HTR-8/SVneo (cell line): ENCODE data around the gene SH3RF3.

ENCODE experiments used
- DNase-seq: peaks from one replicate; pipeline ENCODE4 v3.0.0; 2011; ENCODE audit warnings: low spot score, mixed read lengths; ENCODE audit not compliant: insufficient read length
- FAIRE-seq: peaks from 2 replicates; lab custom pipeline; 2011; peaks lifted over from hg19 to GRCh38; lab: Jason Lieb, UNC

The SH3RF3 gene

DNA sequence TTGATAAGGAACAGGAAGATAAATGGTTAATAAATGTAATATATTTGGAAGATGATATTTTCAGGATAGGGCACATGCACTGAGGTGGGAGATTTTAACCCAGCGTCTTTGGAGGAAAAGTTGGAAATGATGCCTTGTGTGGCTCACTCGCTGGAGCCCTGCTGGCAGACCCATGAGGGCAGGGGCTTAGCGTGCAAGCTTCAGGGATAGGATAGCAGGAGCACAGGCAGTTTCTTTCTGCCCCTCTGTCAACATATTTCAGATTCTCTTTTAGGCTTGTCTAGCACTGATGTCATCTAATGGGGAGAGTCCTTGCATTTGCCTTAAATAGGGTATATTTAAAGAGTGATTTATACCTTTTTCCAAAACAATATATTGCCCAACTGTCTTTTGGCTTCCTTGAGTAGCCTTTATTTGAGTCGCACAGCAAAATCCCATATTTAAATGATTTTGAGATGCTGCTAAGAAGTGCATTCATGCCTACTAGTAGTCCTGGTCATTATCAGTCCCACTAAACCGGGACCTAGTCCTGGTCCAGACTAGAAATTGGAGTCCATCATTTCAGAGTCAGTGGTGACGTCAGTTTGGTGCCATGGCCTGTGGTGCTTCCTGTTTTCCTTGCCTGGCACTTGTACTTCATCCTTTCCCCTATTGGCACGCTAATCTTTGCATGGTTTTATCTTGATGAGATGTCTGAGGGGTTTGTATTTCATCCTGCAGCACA is 45.8 kb downstream of the SH3RF3 start:
- DNase-seq, result no peak
- FAIRE-seq, result no peak

DNA sequence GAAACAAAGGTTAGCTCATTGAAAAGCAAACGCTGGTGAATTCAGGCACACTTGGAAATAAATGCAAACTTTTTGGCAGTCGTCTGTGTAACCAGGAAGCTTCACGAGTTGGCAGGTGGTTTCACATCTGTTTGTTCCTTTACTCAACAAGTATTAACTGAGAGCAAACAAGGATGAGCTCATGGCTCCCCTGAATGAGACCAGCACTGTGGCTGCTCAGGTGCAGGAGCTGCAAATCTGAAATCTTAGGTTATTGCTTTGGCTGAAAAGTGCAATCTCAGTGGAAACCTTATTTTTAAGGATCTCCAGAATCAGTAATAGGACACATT is 46.3 kb downstream of the SH3RF3 start:
- no peak for DNase-seq
- FAIRE-seq, result no peak

DNA sequence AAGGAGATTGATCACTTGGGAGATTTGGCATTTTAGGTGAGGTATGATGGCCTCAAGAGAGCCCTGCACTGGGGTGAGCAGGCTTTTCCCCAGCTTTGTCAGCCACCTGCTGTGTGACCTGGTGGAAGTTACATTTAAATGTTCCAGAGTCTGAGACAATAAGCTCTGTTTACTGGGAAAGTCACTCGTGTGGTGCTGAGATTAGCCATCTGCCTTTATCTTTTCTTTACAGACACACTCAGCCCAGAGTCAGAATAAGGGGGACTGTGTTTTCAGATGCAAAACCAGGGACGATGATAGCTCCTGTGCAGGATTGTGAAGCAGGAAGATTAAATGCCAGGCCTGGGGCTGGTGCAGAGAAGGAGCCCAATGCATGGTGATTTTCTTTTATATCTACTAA is 47.9 kb downstream of the SH3RF3 start:
- FAIRE-seq, result no peak
- DNase-seq, result no peak

DNA sequence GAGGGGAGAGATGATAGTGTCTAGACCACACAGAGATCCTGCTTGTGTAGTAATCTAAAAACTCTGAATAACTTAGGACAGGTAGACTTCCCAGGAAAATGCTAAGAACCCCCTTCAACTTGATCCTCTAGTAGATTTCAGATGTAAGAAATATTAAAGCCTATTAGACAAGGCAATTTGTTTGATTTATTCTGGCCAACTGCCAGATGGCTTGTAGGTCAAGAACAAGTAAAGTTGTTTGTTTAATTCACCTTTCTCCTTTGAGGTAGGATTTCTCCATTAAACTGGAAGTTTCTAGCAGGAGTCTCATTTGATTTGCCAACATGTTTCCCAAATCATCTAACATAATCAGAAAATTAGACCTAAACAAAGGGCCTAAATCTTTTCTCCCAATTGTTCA is 48.6 kb downstream of the SH3RF3 start:
- FAIRE-seq (no peak), DNase-seq (no peak)

DNA sequence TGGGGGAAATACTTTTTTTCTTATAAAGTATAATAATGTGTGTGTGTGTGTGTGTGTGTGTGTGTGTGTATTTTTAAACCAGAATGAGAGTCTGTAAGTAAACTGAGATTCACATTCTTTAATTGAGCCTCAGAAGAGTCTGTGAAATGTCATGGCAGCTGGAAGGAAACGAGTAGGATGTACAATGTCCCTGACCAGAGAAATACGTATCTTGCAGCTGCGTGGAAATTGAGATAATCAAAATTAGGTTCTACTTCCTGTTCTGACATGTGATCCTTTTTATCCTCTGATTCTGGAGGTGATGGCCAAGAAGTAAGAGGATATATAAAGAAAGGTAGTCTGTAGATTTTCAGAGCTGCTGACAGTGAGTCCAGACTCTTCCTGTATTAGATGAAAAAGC is 50.0 kb downstream of the SH3RF3 start:
- DNase-seq (no peak), FAIRE-seq (no peak)

DNA sequence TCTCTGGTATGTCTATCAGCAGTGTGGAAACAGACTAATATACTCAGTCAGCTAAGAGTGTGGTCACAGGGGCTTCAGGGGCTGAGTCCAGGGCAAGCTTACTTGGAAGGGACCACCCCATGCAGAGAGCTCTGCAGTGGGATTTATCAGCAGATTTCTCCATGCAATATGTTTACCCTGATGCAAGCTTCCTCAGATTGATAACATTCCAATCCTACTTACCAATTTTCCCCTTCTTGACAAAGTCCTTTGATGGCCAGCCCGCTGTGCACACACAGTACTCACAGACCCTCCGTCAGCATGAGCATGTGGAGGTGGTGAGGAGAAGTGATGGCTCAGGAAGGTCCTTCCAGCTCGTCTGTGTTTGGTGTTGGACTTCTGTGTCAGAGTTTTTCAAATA is 51.8 kb downstream of the SH3RF3 start:
- DNase-seq (no peak), FAIRE-seq (peak; percentile 48)

DNA sequence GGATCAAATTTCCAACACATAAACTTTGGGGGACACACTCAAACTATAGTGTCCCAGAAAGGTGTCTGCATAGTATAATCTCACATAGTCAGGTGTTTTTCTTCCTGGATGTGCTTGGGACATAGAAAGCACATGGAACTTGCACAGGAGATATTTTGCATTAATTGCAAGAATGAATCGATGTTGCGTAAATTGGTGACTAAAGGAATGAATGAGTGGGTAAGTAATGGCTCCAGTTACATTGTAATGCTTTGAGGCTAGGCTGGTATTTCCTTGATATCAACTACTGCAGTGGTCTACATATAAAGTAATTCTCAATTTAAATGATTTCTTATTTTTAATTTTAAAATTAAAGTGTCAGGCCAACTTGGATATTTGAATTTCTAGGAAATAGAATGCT is 53.4 kb downstream of the SH3RF3 start:
- FAIRE-seq, result no peak
- no peak for DNase-seq

DNA sequence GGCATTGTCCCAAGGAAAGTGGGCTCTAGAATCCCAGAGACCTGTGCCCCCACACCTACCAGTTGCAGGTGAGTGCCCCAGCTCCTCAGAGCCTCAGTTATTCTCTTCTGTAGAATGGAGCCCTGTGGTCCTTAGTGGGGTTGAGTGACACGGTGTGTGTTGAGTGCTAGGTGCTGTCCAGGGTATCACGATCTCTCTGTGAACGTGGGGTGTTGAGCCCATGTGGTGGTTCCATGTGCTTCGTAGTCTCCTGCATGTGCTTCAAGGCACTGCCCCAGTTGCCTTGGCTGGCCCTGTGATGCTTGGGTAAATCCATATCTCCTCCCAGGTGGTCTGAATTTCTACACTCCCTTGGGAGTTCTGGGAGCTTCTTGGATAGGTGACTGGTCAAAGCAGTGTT is 54.9 kb downstream of the SH3RF3 start:
- DNase-seq (no peak), FAIRE-seq (no peak)

DNA sequence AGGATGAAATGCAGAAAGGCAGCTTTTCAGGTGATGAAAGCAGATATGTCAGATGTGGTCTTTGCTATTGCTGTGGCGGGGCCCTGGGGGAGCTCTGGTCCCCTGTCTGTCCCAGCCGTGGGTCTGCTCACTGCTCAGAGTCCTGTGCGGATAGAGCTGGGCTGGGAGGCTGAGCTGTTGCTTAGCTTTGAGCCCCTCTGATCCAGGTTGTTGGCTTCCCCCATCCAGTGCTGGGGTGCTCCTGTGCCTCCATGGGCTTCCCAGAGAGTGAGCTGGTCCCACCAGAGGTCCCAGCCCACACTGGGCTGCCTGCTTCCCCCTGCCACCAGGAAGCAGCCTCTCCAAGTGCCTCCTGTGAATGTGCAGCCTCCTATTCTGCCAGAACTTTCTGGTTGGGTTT is 55.4 kb downstream of the SH3RF3 start:
- no peak for FAIRE-seq

DNA sequence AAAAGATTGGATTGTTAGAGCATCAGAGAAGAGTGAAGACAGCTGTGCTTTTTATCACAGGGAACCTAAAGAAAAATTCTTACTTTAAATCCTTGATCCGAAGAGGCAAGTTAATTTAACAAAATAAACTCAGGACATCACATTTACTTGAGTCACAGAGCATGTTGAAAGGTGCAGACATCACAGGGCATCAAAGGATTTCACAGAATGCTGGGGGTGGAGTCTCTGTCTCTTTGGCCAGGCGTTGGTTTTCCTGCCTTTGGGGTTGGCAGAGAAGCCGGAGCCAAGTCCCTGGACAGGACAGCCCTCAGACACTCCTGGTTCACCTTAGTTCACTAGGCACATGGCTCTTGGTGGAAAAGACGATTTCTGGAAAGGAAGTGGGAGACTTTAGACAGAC is 56.3 kb downstream of the SH3RF3 start:
- DNase-seq (no peak), FAIRE-seq (no peak)

More for the DNA sequence above, 55.4 kb downstream of the SH3RF3 start:
- no peak for DNase-seq

DNA sequence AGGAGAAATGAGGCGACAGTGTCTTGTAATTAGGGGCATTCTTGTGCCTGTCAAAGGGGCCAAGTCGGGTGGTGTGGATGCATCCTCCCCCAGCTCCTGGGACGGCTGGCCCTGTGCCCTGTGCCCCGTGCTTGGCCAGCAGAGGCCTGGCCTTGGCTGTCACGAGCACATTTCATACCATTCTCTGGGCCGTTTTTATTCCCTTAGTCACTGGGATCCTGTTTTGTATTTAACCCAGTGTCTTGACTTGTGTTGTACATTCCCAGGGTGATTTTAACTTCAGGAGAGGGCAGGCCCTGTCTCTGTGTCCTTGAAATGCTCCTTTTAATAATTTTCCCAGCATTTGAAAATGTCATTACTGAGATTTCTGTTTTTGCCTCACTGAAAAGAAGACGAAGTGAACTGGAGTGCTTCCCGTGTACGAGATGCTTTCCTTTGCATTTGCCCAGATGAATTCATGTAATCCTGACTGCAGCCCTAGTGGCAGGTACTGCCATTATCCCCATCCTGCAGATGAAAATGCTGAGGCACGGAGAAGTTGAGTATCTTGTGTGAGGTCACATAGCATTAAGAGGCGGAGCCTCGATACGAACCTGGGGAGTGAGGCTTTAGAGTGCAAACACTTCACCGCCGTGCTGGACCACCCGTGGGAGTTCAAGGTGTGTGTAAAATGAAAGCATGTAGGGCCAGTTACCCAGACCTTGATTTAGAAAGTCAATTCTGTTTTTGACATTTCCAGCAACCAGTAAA is 57.0 kb downstream of the SH3RF3 start:
- DNase-seq, result no peak
- no peak for FAIRE-seq

DNA sequence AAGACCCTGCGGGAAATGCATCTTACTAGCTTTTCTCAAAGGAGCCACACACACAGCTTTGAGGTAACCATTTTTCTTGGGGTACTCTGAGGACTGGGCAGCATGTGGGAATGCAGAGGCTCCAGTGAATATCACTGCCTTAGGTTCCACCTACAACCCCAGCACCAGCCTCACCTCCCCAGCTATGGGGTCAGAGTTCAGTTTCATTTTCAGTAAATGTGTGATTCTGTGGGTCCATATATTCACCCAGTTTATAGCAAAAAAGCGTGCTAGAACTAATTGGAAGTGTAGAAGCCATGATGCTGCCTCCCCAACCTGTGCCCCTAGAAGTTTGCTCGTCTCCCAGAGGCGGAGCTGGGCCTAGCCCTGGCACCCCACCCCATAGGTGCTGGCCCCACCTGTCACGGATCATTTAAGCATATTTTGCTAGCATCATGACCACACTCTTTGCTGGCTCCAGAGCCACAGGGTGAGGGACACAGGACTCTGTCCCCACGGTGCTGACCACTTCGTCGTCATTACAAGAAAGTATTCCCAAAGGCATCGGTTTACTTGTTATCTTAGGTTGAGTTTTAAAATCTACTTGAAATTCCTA is 57.7 kb downstream of the SH3RF3 start:
- FAIRE-seq (no peak), DNase-seq (no peak)

DNA sequence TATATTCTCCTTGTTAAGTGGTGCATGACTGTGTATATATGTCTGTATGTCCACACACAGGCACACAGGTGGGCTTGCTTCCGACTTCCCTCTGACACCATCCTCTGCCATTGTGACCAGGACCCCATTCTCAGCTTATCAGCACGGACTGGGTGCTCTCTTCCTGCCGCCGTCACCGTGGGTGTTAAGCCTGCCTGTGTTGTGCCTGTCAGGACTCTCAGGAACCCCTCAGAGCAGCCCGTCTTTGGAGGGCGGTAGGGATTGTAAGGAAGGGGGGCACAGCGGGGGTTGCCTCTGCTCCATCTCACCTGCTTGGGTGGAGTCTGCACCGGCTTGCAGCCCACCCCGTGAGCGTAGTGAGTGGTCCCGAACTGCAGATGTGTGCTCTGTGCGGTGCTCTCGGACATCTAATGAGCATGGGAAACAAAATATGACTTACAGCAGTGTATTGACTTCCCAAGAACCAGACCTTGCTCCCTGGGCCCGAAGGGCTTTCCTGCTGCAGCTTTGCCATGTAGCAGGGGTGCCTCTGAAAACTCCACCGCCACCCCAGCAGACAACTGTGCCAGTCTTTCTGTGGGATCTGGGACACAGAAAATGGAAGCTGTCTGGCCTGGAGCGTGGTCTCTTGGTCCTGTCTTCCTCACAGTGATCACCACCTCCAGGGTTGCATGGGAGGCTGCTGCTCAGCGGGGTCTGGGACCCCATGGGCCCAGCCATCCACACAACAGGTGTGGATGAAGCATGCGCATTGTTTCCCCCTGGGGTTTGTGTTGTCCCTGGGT is 58.9 kb downstream of the SH3RF3 start:
- FAIRE-seq, result no peak
- DNase-seq, result no peak

DNA sequence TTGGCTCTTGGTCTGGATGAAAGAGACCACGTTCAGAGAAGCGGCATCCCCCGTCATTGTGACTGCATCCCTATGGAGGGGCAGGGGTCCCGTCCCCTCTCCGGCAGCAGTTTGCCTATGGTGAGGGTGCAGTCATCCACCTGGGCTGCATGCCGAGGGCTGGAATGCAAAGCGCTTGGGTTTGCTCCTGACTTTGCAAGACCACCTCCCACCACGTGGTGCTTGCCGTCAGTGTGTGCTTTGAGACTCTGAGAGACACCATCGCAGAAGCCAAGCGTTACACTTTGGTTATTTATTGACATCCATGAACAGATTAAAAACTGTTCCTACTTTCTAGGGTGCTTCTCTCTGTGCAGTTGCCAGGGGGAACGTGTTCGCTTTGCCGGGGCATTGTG is 59.5 kb downstream of the SH3RF3 start:
- FAIRE-seq, result peak; percentile 9
- DNase-seq, result no peak

DNA sequence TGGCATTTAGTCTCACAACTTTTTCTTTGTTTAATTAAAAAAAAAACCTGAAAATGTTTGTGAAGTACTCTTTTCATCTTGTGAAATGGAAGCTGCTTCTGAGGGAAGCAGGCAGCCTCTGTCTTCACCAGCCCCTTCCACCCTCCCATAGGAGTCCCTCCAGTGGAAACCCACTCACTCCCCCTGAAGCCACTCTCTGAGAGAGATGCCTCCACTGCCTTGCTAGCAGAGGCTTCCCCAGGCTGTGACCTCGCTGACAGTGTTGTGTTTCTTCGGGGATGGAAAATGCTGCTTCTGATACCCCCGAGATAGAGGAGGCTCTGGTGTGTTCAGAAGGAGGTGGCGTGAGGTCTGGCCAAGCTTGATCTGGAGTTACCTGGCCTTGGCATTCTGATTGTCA is 59.9 kb downstream of the SH3RF3 start:
- DNase-seq, result no peak
- no peak for FAIRE-seq

DNA sequence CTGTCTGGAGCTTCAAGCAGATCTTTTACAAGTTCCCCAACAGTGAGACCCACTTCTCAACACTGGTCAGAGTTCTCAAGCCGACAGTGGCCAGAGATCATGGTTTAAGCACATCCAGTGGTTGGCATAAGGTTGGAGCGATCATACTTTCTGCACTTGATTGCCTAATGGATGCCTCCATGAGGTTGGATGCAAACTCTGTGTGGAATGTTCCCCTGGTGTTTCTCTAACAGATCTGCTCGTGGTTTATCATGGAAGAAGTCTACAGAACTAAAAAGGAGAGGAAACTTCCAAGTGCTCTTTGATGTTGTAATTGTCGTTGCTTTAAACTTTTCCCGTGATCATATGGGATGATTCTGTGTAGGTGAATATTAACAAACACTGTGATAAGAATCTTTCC is 60.7 kb downstream of the SH3RF3 start:
- DNase-seq (no peak), FAIRE-seq (no peak)

DNA sequence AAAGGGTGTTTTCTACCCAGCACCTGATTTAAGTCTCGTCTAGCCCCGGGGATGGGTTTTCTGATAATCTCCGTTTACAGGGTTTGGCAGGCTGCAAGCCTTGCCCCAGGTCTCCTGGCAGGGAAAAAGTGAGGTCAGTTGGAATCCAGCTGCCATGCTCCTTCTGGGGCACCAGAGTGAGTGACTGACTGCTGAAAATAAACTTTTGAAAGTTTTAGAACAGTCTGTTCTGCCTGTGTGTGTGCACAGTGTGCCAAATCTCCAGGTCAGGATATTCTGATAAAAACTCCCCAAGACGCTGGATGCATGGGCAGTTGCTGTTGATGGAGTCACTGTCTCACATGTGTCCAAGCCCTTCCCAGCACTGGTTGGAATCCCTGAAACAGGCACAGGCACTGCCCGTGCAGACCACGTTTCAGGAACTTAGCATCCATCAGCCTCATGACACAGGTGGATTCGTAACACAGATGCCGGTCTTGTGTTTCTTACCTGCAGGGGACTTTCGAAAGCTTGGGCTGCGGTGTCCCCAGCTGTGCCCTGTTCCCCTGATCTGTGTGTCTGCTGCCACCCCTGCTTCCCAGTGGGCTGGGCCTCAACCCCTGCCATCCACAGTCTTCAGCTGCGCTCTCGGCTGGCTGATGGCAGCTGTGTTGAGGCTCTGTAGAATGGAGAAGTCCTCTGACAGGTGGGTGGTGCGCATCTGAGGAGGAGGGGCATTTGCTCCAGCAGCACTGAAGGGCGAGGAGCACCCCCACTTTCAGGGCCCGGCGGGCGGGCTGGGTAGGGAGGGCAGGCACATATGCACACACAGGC is 65.0 kb downstream of the SH3RF3 start:
- FAIRE-seq (no peak), DNase-seq (no peak)

DNA sequence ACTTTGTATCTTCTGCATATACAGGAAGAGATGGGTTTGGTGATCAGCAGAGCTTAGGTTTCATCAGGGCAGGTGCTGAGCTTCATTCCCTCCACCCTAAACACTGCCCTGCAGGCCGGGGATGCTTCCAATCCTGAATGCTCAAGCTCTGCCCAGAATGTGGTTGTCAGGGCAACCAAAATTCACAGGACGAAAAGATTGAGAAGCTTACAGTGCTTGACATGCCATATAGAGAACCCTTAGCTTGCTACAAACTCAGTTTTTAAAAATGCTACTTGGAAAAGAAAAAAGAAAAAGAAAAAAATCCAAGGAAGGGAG is 65.6 kb downstream of the SH3RF3 start:
- FAIRE-seq (no peak), DNase-seq (no peak)

DNA sequence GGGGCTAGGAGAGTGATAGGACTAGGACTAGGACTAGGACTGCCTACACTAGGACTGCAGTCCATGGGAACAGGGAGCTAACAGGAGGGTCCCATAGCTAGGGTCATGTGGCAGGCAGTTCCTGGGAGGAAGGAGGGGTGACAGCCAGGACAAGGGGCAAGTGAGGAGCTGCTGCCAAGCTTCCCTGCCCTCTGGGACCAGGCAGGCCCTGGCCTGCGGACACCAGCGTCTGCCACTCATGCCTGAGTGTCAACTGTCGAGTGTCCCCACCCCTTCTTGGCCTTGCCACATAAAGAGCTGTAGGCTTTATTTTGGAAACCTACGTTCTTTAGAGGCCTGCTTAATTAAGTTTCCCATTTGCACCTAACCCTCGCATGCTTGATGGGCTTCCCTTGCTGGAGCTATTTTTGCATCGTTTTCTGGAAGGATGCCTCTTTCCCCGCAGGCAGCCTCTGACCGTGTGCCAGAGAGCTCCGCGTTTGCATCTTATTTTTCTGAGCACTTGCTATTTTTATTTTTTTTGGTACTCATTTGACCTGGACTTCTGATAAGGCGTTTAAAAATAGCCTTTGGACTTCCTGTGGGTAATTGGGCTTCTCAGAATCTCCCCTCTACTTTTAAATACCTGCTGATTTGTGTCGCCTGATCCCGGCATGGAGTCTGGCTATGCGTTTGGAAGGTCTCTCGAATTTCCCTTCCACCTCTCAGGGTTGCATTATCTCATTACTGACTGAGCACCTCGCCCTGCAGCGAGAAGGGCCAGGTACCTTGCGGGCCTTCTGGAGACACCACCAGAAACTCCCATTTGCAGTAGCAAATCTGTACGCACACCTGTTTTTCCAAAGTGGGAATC is 66.4 kb downstream of the SH3RF3 start:
- DNase-seq (no peak), FAIRE-seq (no peak)
